GM12864 (cell line): ENCODE results near the gene GIMD1.

Source experiments
- DNase-seq: peaks from one replicate; pipeline ENCODE4 v3.0.0-alpha.2; 2011; ENCODE audit warnings: low read depth
- H3K4me3 ChIP-seq: 2 replicates; pipeline ENCODE4 v1.5.1; 2011; ENCODE audit warnings: mild to moderate bottlenecking, low read depth, low read length, control low read depth
- CTCF ChIP-seq: IDR thresholded peaks from 2 replicates; pipeline ENCODE4 v1.5.1; 2011; ENCODE audit warnings: low read depth, mild to moderate bottlenecking, moderate library complexity, low read length, control low read depth, inconsistent platforms; ENCODE audit errors: missing control alignments

Gene GIMD1

DNA sequence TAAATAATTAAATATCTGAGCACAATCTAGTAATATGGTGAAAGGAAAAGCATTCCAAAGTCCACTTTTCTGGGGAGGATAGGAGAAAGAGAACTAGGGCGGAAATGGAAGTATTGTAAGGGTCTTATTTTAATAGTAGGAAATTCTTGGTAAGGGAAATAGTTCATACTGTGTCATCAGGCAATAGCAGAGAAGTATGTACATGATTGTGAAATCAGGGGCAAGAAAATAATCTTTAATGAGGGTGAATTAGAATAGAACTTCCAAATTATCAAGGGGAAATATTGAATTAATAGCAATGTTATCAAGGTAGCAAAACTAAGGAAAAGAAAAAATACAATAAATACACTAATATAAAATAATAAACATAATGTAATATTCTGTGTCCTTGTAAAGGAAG is 14.8 kb downstream of the GIMD1 start:
- DNase-seq, result no peak
- TF ChIP-seq CTCF, result no peak

DNA sequence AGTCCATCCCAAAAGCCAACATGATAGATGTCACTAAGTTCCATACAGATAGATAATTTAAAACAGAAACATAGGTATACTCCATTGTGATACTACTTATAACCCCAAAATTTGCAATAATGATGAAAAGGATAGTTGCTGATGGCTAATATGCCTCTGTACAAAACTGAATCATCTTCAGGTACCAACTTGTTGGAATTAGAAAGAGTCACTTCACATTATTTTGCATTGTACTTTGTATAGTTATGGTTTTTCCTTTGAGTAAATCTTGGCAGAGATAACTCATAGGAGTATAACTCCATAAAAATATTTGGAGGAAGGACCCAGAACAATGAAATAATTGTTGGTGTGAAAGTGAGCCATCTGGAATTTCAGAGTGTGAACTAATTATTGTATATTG is 17.6 kb downstream of the GIMD1 start:
- no peak for DNase-seq
- TF ChIP-seq CTCF, result no peak
- no peak overlapping the region for H3K4me3 ChIP-seq

More for the DNA sequence above, 14.8 kb downstream of the GIMD1 start:
- H3K4me3 ChIP-seq, result no peak overlapping the region

DNA sequence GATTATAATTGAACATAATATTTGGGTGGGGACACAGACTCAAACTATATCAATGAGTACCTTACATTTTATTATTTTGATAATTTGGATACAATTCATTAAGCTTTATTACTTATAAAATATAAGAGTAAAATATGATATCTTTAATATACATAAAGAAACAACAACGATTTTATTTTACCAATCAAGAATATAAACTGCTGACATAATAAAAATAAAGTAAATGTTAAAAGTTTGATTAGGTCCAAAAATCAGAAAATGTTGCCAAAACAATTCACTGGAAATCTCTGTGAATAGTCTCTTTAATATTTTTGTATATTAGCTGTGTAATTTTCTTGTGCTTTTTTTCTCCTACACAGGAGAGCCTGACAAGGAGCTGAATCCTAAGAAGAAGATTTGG is 21.4 kb downstream of the GIMD1 start:
- TF ChIP-seq CTCF, result no peak
- H3K4me3 ChIP-seq, result no peak overlapping the region
- DNase-seq, result no peak

GRCh38 chr4:106344647-106344970 is 24.0 kb downstream of the GIMD1 start:
- H3K4me3 ChIP-seq, result no peak overlapping the region
- TF ChIP-seq CTCF, result no peak
- DNase-seq, result no peak

- no peak for TF ChIP-seq CTCF
- DNase-seq, result no peak
- H3K4me3 ChIP-seq, result no peak overlapping the region
Observed at GRCh38 chr4:106343865-106344646, 24.5 kb downstream of the GIMD1 start.

DNA sequence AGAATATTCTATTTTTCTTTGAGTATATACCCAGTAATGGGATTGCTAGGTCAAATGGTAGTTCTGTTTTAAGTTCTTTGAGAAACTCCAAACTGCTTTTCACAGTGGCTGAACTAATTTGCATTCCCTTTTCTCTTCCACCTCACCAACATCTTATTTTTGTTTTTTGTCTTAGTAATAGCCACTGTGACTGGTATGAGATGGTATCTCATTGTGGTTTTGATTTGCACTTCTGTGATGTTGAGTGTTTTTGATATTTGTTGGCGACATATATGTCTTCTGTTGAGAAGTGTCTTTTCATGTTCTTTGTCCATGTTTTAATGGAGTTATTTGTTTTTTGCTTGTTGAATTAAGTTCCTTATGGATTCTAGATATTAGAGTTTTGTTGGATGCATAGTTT is 27.8 kb downstream of the GIMD1 start:
- no peak for DNase-seq
- H3K4me3 ChIP-seq, result no peak overlapping the region
- TF ChIP-seq CTCF, result no peak

- no peak for TF ChIP-seq CTCF
- DNase-seq, result no peak
- H3K4me3 ChIP-seq, result no peak overlapping the region
Observed at GRCh38 chr4:106339431-106339830, 29.1 kb downstream of the GIMD1 start.
